IMR-90 (cell line): ENCODE results near the gene TPO.

Source experiments
- BHLHE40 ChIP-seq: fragments of 150-350 bp; IDR thresholded peaks from 2 replicates; pipeline ENCODE4 v1.6.1; 2016; ENCODE audit warnings: mild to moderate bottlenecking, low read depth, low read length
- CEBPB ChIP-seq: IDR thresholded peaks from 2 replicates; pipeline ENCODE4 v1.6.1; 2012; ENCODE audit warnings: low read depth, low read length, improper control_type of control experiment
- CHD1 ChIP-seq: IDR thresholded peaks from 2 replicates; pipeline ENCODE4 v1.6.1; 2012; ENCODE audit warnings: low read depth, low read length, improper control_type of control experiment
- FOS ChIP-seq: fragments of 150-350 bp; IDR thresholded peaks from 2 replicates; pipeline ENCODE4 v1.6.1; 2016; ENCODE audit warnings: low read depth, low read length
- MAZ ChIP-seq: IDR thresholded peaks from 2 replicates; pipeline ENCODE4 v1.6.1; 2012; ENCODE audit warnings: low read depth, mild to moderate bottlenecking, low read length, improper control_type of control experiment, moderate library complexity, borderline replicate concordance
- MXI1 ChIP-seq: IDR thresholded peaks from 2 replicates; pipeline ENCODE4 v1.6.1; 2012; ENCODE audit warnings: low read depth, mild to moderate bottlenecking, low read length, moderate library complexity, borderline replicate concordance
- NFE2L2 ChIP-seq: fragments of 150-350 bp; IDR thresholded peaks from 2 replicates; pipeline ENCODE4 v1.6.1; 2016; ENCODE audit warnings: low read depth, mild to moderate bottlenecking, low read length
- POLR2A ChIP-seq: IDR thresholded peaks from 2 replicates; pipeline ENCODE4 v1.6.1; 2012; ENCODE audit warnings: mild to moderate bottlenecking, low read depth, low read length
- RFX5 ChIP-seq: IDR thresholded peaks from 2 replicates; pipeline ENCODE4 v1.8.0; 2012; ENCODE audit warnings: low read depth, mild to moderate bottlenecking, low read length, moderate library complexity
- TF ChIP-seq, protein P1 (sequence below): conservative IDR thresholded peaks from 2 replicates; pipeline ENCODE4 v1.5.1; 2012; ENCODE audit warnings: mild to moderate bottlenecking, low read depth, low read length, improper control_type of control experiment
- TF ChIP-seq, protein P2 (sequence below): fragments of 150-350 bp; IDR thresholded peaks from 2 replicates; pipeline ENCODE4 v1.6.1; 2017; ENCODE audit warnings: mild to moderate bottlenecking, antibody characterized with exemption, low read length, low read depth

DNA sequence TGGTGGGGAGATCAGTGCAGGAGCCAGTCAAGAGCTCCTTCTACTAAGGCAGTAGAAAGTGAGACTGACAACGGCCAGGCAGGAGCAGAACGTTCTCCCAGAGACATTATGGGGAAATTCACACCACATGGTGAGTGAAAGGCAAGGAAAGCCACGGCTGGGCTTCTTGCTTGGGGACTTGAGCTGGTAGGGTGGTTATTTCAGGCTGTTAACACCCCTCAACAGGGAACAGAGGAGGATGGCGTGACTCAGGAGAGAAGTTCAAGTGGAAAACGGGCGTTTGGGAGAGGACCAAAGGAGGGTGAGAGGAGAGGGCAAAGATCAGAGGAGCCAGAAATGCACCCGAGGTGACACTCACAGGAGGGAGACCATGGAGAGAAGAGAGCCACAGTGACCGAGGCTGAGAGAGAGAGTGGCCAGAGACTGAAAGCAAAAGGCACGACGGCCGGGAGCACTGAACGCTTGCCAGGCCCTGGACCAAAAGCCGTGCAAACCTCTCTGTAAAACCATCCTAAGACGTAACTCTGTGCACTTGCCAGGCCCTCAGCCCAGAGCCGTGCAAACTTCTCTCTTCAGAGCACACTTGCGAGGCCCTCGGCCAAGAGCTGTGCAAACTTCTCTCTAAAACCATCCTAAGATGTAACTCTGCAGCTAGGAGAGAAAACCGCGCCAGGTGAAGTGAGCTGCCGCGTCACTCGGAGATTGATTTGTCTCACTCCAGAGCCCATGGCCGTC, 7.7 kb downstream of the TPO start:
- TF ChIP-seq NFE2L2 (no peak), BHLHE40 (no peak), CEBPB (no peak), POLR2A (no peak), MXI1 (no peak), RFX5 (no peak), MAZ (no peak), FOS (no peak), CHD1 (no peak)
- TF ChIP-seq, protein P1, sequence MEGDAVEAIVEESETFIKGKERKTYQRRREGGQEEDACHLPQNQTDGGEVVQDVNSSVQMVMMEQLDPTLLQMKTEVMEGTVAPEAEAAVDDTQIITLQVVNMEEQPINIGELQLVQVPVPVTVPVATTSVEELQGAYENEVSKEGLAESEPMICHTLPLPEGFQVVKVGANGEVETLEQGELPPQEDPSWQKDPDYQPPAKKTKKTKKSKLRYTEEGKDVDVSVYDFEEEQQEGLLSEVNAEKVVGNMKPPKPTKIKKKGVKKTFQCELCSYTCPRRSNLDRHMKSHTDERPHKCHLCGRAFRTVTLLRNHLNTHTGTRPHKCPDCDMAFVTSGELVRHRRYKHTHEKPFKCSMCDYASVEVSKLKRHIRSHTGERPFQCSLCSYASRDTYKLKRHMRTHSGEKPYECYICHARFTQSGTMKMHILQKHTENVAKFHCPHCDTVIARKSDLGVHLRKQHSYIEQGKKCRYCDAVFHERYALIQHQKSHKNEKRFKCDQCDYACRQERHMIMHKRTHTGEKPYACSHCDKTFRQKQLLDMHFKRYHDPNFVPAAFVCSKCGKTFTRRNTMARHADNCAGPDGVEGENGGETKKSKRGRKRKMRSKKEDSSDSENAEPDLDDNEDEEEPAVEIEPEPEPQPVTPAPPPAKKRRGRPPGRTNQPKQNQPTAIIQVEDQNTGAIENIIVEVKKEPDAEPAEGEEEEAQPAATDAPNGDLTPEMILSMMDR: no peak
- TF ChIP-seq, protein P2, sequence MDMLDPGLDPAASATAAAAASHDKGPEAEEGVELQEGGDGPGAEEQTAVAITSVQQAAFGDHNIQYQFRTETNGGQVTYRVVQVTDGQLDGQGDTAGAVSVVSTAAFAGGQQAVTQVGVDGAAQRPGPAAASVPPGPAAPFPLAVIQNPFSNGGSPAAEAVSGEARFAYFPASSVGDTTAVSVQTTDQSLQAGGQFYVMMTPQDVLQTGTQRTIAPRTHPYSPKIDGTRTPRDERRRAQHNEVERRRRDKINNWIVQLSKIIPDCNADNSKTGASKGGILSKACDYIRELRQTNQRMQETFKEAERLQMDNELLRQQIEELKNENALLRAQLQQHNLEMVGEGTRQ: no peak
